ENCODE measurements around the gene CNTN1. TPM values are rescaled to one million over a fixed set of nuclear protein-coding genes. Genes with fewer than 3 reads are reported as not detected.

Gene CNTN1
- total RNA-seq, 1 experiment from 2014 or later, result not detected

GRCh38 chr12:41089438-41089837, 397.2 kb downstream of the CNTN1 start:
- BruUV-seq (replicated peaks), result no TSS peak
- intact Hi-C loops (cut with micrococcal nuclease), result no loop called here
- POLR2A ChIA-PET, result no interaction called here
- Mint-ChIP-seq H3K4me1 (ENCODE audit: insufficient read depth, unreplicated experiment) (no peaks in the 10 kb centered on the region), H3K4me3 (ENCODE audit: unreplicated experiment) (no peak overlapping the region), H3K36me3 (ENCODE audit: insufficient read depth, unreplicated experiment) (no peaks in the 10 kb centered on the region), H3K9me3 (ENCODE audit: unreplicated experiment) (no peaks in the 10 kb centered on the region), H3K27me3 (ENCODE audit: insufficient read depth, unreplicated experiment) (peaks cover 16% of the 10 kb centered on the region), H3K27ac (ENCODE audit: low read depth, unreplicated experiment) (no peak overlapping the region)
- CTCF ChIA-PET, result no interaction called here
- no peak for DNase-seq (ENCODE audit: unreplicated experiment)
- TF ChIP-seq CTCF (IDR thresholded peaks at IDR 0.05; ENCODE audit: unreplicated experiment), result no peak

DNA sequence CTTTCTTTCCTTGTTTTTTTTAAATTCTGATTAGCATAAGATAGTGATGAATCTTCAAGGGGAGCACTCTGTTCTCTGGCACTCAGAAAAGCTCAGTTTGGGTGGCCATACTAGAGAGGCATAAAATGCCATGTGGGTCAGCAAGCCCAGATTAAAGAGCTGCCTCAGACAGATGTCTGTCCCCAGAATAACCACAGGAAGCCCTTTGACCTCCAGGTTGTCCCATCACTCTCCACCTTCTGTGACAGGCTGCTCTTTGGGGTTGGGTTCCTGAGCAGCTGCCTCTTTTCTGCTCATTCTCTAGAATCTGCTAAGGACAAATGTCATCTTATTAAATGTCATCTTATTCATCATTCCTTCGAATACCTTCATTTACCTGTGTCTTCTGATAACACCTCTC, 399.9 kb downstream of the CNTN1 start:
- Mint-ChIP-seq H3K9me3 (ENCODE audit: unreplicated experiment) (no peaks in the 10 kb centered on the region), H3K36me3 (ENCODE audit: insufficient read depth, unreplicated experiment) (no peaks in the 10 kb centered on the region), H3K4me1 (ENCODE audit: insufficient read depth, unreplicated experiment) (no peaks in the 10 kb centered on the region), H3K4me3 (ENCODE audit: unreplicated experiment) (no peak overlapping the region), H3K27me3 (ENCODE audit: insufficient read depth, unreplicated experiment) (peaks cover 31% of the 10 kb centered on the region), H3K27ac (ENCODE audit: low read depth, unreplicated experiment) (no peak overlapping the region)
- DNase-seq (ENCODE audit: unreplicated experiment), result no peak
- ChIA-PET POLR2A (no interaction called here), CTCF (interaction anchor here (0.5 to 0.6 kb wide), 2 partner anchors 15 to 731 kb away, joined by 4 to 6 read pairs; no protein-coding TSS in a partner anchor)
- TF ChIP-seq CTCF (IDR thresholded peaks at IDR 0.05; ENCODE audit: unreplicated experiment), result no peak
- no TSS peak for BruUV-seq (replicated peaks)
- intact Hi-C loops (cut with micrococcal nuclease), result no loop called here

DNA sequence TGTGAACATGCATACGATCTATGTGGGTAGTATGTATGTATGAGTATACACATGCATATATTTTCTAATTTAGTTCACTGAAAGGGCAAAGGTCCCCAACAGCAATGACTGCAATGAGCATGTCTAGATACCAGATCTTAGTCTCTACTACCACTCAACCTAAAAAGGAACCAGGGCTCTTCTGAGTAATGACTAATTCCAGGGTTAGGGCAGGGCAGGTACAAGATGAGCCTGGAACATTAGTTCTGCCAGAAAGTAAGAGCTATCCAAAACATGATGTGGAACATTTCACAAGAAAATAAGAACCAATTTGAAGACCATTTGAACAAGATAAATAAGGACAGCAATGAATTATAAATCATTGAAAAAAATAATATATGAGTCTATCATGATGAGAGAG, 404.6 kb downstream of the CNTN1 start:
- no peaks in the 10 kb centered on the region for H3K36me3 Mint-ChIP-seq (ENCODE audit: insufficient read depth, unreplicated experiment)
- no TSS peak for BruUV-seq (replicated peaks)
- no peaks in the 10 kb centered on the region for H3K4me1 Mint-ChIP-seq (ENCODE audit: insufficient read depth, unreplicated experiment)
- intact Hi-C loops (cut with micrococcal nuclease), result no loop called here
- H3K27me3 Mint-ChIP-seq (ENCODE audit: insufficient read depth, unreplicated experiment), result peaks cover 20% of the 10 kb centered on the region
- TF ChIP-seq CTCF (IDR thresholded peaks at IDR 0.05; ENCODE audit: unreplicated experiment), result no peak
- CTCF ChIA-PET, result no interaction called here
- H3K9me3 Mint-ChIP-seq (ENCODE audit: unreplicated experiment), result no peaks in the 10 kb centered on the region
- no peak overlapping the region for H3K4me3 Mint-ChIP-seq (ENCODE audit: unreplicated experiment)
- POLR2A ChIA-PET, result no interaction called here
- H3K27ac Mint-ChIP-seq (ENCODE audit: low read depth, unreplicated experiment), result no peak overlapping the region
- no peak for DNase-seq (ENCODE audit: unreplicated experiment)

DNA sequence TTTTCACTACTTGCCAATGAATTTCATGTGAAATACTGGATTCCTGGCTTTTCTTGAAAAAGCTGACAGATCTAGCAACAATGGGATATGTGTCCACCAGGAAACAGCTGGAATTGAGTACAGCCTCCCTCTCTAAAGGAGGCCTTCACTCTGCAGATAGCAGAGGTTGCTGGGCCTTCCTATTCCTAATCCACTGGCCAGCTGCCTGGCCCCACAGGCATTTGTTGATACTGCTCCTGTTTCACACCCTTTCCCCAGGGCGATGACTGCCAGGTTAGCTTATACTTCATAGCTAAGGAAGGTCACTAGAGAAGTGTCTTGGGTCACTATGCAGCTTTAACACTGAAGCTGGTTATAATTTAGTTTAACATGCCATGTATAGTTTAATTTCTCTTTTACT, 408.3 kb downstream of the CNTN1 start:
- H3K4me3 Mint-ChIP-seq (ENCODE audit: unreplicated experiment), result no peak overlapping the region
- TF ChIP-seq CTCF (IDR thresholded peaks at IDR 0.05; ENCODE audit: unreplicated experiment), result no peak
- H3K27ac Mint-ChIP-seq (ENCODE audit: low read depth, unreplicated experiment), result no peak overlapping the region
- DNase-seq (ENCODE audit: unreplicated experiment), result no peak
- H3K9me3 Mint-ChIP-seq (ENCODE audit: unreplicated experiment), result no peaks in the 10 kb centered on the region
- BruUV-seq (replicated peaks), result no TSS peak
- ChIA-PET CTCF (interaction anchor here (0.7 kb wide), 1 partner anchor 26 kb away, joined by 3 read pairs; no protein-coding TSS in a partner anchor), POLR2A (no interaction called here)
- intact Hi-C loops (cut with micrococcal nuclease), result no loop called here
- H3K36me3 Mint-ChIP-seq (ENCODE audit: insufficient read depth, unreplicated experiment), result no peaks in the 10 kb centered on the region
- no peaks in the 10 kb centered on the region for H3K4me1 Mint-ChIP-seq (ENCODE audit: insufficient read depth, unreplicated experiment)
- peaks cover 4% of the 10 kb centered on the region for H3K27me3 Mint-ChIP-seq (ENCODE audit: insufficient read depth, unreplicated experiment)
